ENCODE data around the gene DAGLA.

Gene DAGLA

GRCh38 chr11:61785837-61786402, 105.7 kb downstream of the DAGLA start:
- no peak for DNase-seq

- no peak for DNase-seq
Observed at GRCh38 chr11:61787928-61788491, 107.8 kb downstream of the DAGLA start.

GRCh38 chr11:61791737-61792309, 111.6 kb downstream of the DAGLA start:
- DNase-seq: peak; percentile 85

GRCh38 chr11:61792310-61793082, 112.3 kb downstream of the DAGLA start, which contains the start of the genes FEN1 and TMEM258:
Gene FEN1, plus strand, starts transcription at chr11:61792911. Its CDS starts 2,451 bp downstream, at chr11:61795362.
Gene TMEM258, minus strand, starts transcription at chr11:61792599. Its CDS starts 41 bp downstream, at chr11:61792558.
- peak; percentile 94 for DNase-seq

GRCh38 chr11:61793083-61793828, 113.1 kb downstream of the DAGLA start:
- no peak for DNase-seq

- no peak for DNase-seq
Observed at GRCh38 chr11:61793829-61794204, 113.6 kb downstream of the DAGLA start.

GRCh38 chr11:61794579-61794978, 114.4 kb downstream of the DAGLA start:
- DNase-seq: no peak

- DNase-seq: no peak
Observed at GRCh38 chr11:61795459-61795858, 115.3 kb downstream of the DAGLA start.

- DNase-seq: no peak
Observed at GRCh38 chr11:61795876-61796526, 115.8 kb downstream of the DAGLA start.

Data from right hindlimb (tissue), 1 donor.